K562 (cell line): ENCODE measurements around the gene TBC1D2. TPM values are rescaled to one million over a fixed set of nuclear protein-coding genes. Genes with fewer than 3 reads are reported as not detected.

ENCODE experiments used
- ATF6 ChIP-seq: sonication (generic); formaldehyde crosslinking; IDR thresholded peaks from 2 replicates; pipeline ENCODE4 v1.4.0; 2020; ENCODE audit warnings: mild to moderate bottlenecking, missing genetic modification reagents
- CBFA2T2 ChIP-seq: fragments of 450-650 bp; conservative IDR thresholded peaks from 2 replicates; pipeline ENCODE4 v1.6.1; 2017; ENCODE audit warnings: mild to moderate bottlenecking
- CBFB ChIP-seq: sonication (generic); formaldehyde crosslinking; IDR thresholded peaks from 2 replicates; pipeline ENCODE4 v1.4.0; 2020; ENCODE audit warnings: mild to moderate bottlenecking, missing genetic modification reagents
- CBX1 ChIP-seq: sonication (generic); IDR thresholded peaks from 2 replicates; pipeline ENCODE4 v1.6.1; 2016; ENCODE audit warnings: antibody characterized with exemption, low read depth, mild to moderate bottlenecking
- DNMT1 ChIP-seq: fragments of 450-650 bp; IDR thresholded peaks from 2 replicates; pipeline ENCODE4 v1.6.1; 2016; ENCODE audit warnings: antibody characterized with exemption, mild to moderate bottlenecking
- ETV5 ChIP-seq: sonication (generic); formaldehyde crosslinking; IDR thresholded peaks from 2 replicates; pipeline ENCODE4 v1.4.0; 2020; ENCODE audit warnings: low read depth, mild to moderate bottlenecking, missing genetic modification reagents
- FOXP1 ChIP-seq: sonication (generic); formaldehyde crosslinking; IDR thresholded peaks from 2 replicates; pipeline ENCODE4 v1.8.0; 2022; ENCODE audit warnings: mild to moderate bottlenecking, missing genetic modification reagents
- GATAD2B ChIP-seq: fragments of 450-650 bp; IDR thresholded peaks from 2 replicates; pipeline ENCODE4 v1.6.1; 2017; ENCODE audit warnings: mild to moderate bottlenecking, borderline replicate concordance
- HDGF ChIP-seq: fragments of 450-650 bp; IDR thresholded peaks from 2 replicates; pipeline ENCODE4 v1.6.1; 2016
- MCM7 ChIP-seq, 2 experiments: fragments of 450-650 bp; IDR thresholded peaks; 2 replicates each; pipeline ENCODE4 v1.6.1; 2016 to 2018
- MEF2A ChIP-seq: IDR thresholded peaks from 2 replicates; pipeline ENCODE4 v1.6.1; 2011; ENCODE audit warnings: low read depth, mild to moderate bottlenecking, low read length, moderate library complexity; ENCODE audit not compliant: control insufficient read depth
- MEF2D ChIP-seq: conservative IDR thresholded peaks from 2 replicates; pipeline ENCODE4 v1.6.1; 2016; ENCODE audit warnings: low read depth, missing genetic modification characterization, missing compliant biosample characterization
- RBM39 ChIP-seq: fragments of 200-400 bp; formaldehyde crosslinking; optimal IDR thresholded peaks from 2 replicates; pipeline ENCODE3; 2018; ENCODE audit warnings: low read depth, low read length
- RNF2 ChIP-seq: sonication (generic); IDR thresholded peaks from 2 replicates; pipeline ENCODE4 v1.6.1; 2016
- SRSF3 ChIP-seq: fragments of 200-400 bp; formaldehyde crosslinking; IDR thresholded peaks from 2 replicates; pipeline ENCODE4 v1.6.1; 2016; ENCODE audit warnings: mild to moderate bottlenecking, low read length, moderate library complexity; ENCODE audit not compliant: insufficient read depth
- STAT5B ChIP-seq: fragments of 250-450 bp; sonication (Bioruptor Pico); IDR thresholded peaks from 2 replicates; pipeline ENCODE4 v1.8.0; 2021; ENCODE audit warnings: mild to moderate bottlenecking, inconsistent platforms
- TARDBP ChIP-seq: fragments of 450-650 bp; IDR thresholded peaks from 2 replicates; pipeline ENCODE4 v1.6.1; 2016
- XRCC4 ChIP-seq: IDR thresholded peaks from one replicate; pipeline ENCODE4 v1.6.1; 2011; ENCODE audit not compliant: insufficient read depth, insufficient read length; ENCODE audit errors: extremely low read depth
- ZC3H8 ChIP-seq: fragments of 450-650 bp; IDR thresholded peaks from 2 replicates; pipeline ENCODE4 v1.6.1; 2017
- ZNF24 ChIP-seq: fragments of 450-650 bp; IDR thresholded peaks from 2 replicates; pipeline ENCODE4 v1.6.1; 2016
- ZNF384 ChIP-seq: IDR thresholded peaks from 2 replicates; pipeline ENCODE4 v1.6.1; 2012; ENCODE audit warnings: low read depth, low read length, improper control_type of control experiment
- polyA plus RNA-seq, 8 experiments: library from polyadenylated mRNA; depleted of rRNA in 4 of 8; stranded (reverse) in 5 of 8; unstranded in 3 of 8; fragments of >200 nt; fragmentation: Nextera tagmentation in 2 of 8; fragmentation: Illumina TruSeq in 1 of 8; extraction: Ambion mirVana in 2 of 8; extraction: Trizol in 1 of 8; gene quantifications; 2 replicates each; pipeline versions ENCODE4 v1.2.1 to v1.2.3, GENCODE V29; 2011 to 2014; ENCODE audit warnings: inconsistent platforms in 1 of 8, missing spikeins in 1 of 8
- total RNA-seq, 7 experiments: library from RNA; depleted of rRNA in 6 of 7; stranded (reverse); fragments of >200 nt in 6 of 7; fragmentation: Illumina TruSeq in 2 of 7; extraction: Trizol in 2 of 7; gene quantifications; 2 replicates each; pipeline versions ENCODE4 v1.2.1 to v1.2.3, GENCODE V29; 2011 to 2021; ENCODE audit warnings: low replicate concordance in 1 of 7
- TF ChIP-seq, protein P1 (sequence below), 2 experiments: IDR thresholded peaks; 2 replicates each; pipeline ENCODE4 v1.6.1; 2011; ENCODE audit warnings: borderline replicate concordance in 1 of 2, control low read depth in 1 of 2, low read depth in 1 of 2, low read length in 1 of 2, mild to moderate bottlenecking in 1 of 2, mixed read lengths in 1 of 2, moderate library complexity in 1 of 2; ENCODE audit not compliant: insufficient read depth in 1 of 2, insufficient read length in 1 of 2, poor library complexity in 1 of 2, severe bottlenecking in 1 of 2; ENCODE audit errors: extremely low read depth in 1 of 2
- TF ChIP-seq, protein P2 (sequence below): sonication (generic); formaldehyde crosslinking; IDR thresholded peaks from 2 replicates; pipeline ENCODE4 v1.9.0; 2022; ENCODE audit warnings: mild to moderate bottlenecking, missing genetic modification reagents
- TF ChIP-seq, protein P3 (sequence below): sonication (generic); formaldehyde crosslinking; IDR thresholded peaks from 2 replicates; pipeline ENCODE4 v1.8.0; 2022; ENCODE audit warnings: mild to moderate bottlenecking, missing genetic modification reagents

Gene TBC1D2
- total and polyA plus RNA-seq, 9 of the 15 experiments (the other 6 are each of a cell fraction or from before 2014, with no cell fraction given): 0.10 to 7.0 (median 2.5) TPM

DNA sequence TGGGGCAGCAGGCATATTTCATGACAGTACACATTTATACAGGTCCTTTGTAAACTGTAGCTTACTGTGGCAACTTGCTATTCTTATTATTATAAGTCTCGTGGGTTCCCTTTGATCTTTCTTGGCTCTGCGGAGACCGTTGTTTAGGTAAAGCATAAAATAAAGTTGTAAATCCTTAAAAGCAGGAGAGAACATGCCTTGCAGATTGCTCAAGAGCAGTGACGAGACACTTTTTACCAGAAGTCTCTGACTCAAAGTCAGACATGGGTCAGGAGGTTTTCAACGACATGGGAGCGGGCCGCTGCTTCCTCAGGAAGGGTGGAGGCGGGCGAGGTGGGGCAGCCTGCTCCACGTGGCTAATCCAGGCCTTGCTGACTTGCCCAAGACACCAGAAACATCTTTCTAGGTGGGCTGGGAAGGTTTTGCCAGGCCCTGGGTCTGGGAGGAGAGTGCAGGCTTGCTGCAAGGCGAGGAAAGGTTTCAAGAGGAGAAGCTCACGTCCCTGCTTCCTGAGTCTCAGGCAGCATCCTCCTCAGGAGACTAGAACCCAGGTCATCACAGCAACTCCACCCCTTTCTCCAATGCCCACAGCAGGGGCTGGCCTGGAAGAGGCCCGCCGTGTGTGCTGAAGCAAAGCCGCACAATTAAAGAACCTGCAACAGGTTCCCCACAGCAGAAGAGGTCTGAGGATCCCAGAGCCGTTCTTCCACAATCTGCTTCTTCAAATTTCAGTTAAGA, 6.5 kb downstream of the TBC1D2 start (continued):
- TF ChIP-seq, protein P1, sequence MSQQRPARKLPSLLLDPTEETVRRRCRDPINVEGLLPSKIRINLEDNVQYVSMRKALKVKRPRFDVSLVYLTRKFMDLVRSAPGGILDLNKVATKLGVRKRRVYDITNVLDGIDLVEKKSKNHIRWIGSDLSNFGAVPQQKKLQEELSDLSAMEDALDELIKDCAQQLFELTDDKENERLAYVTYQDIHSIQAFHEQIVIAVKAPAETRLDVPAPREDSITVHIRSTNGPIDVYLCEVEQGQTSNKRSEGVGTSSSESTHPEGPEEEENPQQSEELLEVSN (IDR thresholded peaks at IDR 0.05; ENCODE audit: borderline replicate concordance in 1 of 2, extremely low read depth in 1 of 2, insufficient read depth in 1 of 2, insufficient read length in 1 of 2, low read depth in 1 of 2, low read length in 1 of 2, poor library complexity in 1 of 2, severe bottlenecking in 1 of 2): peak; percentile 71 to 74
- TF ChIP-seq, protein P2, sequence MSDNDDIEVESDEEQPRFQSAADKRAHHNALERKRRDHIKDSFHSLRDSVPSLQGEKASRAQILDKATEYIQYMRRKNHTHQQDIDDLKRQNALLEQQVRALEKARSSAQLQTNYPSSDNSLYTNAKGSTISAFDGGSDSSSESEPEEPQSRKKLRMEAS: peak; percentile 80
- TF ChIP-seq HDGF (no peak), DNMT1 (no peak), CBFB (CRISPR knock-in tag) (no peak), ETV5 (CRISPR knock-in tag) (no peak), ZC3H8 (no peak), CBFA2T2 (no peak), GATAD2B (no peak), RNF2 (peak; percentile 82), SRSF3 (no peak), ZNF384 (no peak), CBX1 (no peak), XRCC4 (no peak), ZNF24 (no peak), MEF2D (tag) (0 out of 2 replicates have a peak, but pooled peaks have one; percentile 16), MCM7 (IDR thresholded peaks at IDR 0.05) (no peak), RBM39 (no peak), STAT5B (CRISPR knock-in tag) (no peak), ATF6 (CRISPR knock-in tag) (no peak), FOXP1 (CRISPR knock-in tag) (no peak), TARDBP (no peak), MEF2A (no peak)
- TF ChIP-seq, protein P3, sequence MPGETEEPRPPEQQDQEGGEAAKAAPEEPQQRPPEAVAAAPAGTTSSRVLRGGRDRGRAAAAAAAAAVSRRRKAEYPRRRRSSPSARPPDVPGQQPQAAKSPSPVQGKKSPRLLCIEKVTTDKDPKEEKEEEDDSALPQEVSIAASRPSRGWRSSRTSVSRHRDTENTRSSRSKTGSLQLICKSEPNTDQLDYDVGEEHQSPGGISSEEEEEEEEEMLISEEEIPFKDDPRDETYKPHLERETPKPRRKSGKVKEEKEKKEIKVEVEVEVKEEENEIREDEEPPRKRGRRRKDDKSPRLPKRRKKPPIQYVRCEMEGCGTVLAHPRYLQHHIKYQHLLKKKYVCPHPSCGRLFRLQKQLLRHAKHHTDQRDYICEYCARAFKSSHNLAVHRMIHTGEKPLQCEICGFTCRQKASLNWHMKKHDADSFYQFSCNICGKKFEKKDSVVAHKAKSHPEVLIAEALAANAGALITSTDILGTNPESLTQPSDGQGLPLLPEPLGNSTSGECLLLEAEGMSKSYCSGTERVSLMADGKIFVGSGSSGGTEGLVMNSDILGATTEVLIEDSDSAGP: no peak
